NCI-H82 treated with DMSO at 0.1 percent for 48 hours (cell line): ENCODE measurements around the gene RNF182.
"Not testable (repeated sequence)": the region's sequence is repeated elsewhere in the genome, so short reads cannot be mapped to it uniquely, and the experiment has no call there.

Experiments used
- DNase-seq: peaks from one replicate; lab custom pipeline; 2025; ENCODE audit not compliant: unreplicated experiment; lab: John Stamatoyannopoulos, UW

The RNF182 gene

GRCh38 chr6:13916230-13916944, 8.4 kb upstream of the RNF182 start:
- peak; percentile 80 for DNase-seq

- DNase-seq = no peak
Observed at GRCh38 chr6:13917141-13917540, 7.6 kb upstream of the RNF182 start.

GRCh38 chr6:13918686-13919250, 6.0 kb upstream of the RNF182 start:
- no peak for DNase-seq

- no peak for DNase-seq
Observed at GRCh38 chr6:13919861-13920260, 4.9 kb upstream of the RNF182 start.

- no peak for DNase-seq
Observed at GRCh38 chr6:13920552-13920951, 4.2 kb upstream of the RNF182 start.

- no peak for DNase-seq
Observed at GRCh38 chr6:13922750-13923149, 2.0 kb upstream of the RNF182 start.

GRCh38 chr6:13923527-13924145, 1.1 kb upstream of the RNF182 start:
- no peak for DNase-seq

GRCh38 chr6:13924146-13924948, 405 bp upstream of the RNF182 start:
- peak; percentile 49 for DNase-seq

- DNase-seq = no peak
Observed at GRCh38 chr6:13926378-13926777, 1.6 kb downstream of the RNF182 start.

GRCh38 chr6:13927203-13927602, 2.5 kb downstream of the RNF182 start:
- no peak for DNase-seq

- no peak for DNase-seq
Observed at GRCh38 chr6:13929196-13929595, 4.4 kb downstream of the RNF182 start.

- peak; percentile 87 for DNase-seq
Observed at GRCh38 chr6:13931797-13932402, 7.1 kb downstream of the RNF182 start.

- no peak for DNase-seq
Observed at GRCh38 chr6:13932785-13933184, 8.0 kb downstream of the RNF182 start.

- DNase-seq = no peak
Observed at GRCh38 chr6:13934721-13935120, 10.0 kb downstream of the RNF182 start.

GRCh38 chr6:13935190-13935880, 10.6 kb downstream of the RNF182 start:
- DNase-seq = no peak

GRCh38 chr6:13935881-13936261, 11.1 kb downstream of the RNF182 start:
- not testable (repeated sequence) for DNase-seq

- no peak for DNase-seq
Observed at GRCh38 chr6:13941902-13942301, 17.1 kb downstream of the RNF182 start.

- no peak for DNase-seq
Observed at GRCh38 chr6:13943943-13944342, 19.2 kb downstream of the RNF182 start.

GRCh38 chr6:13946506-13946905, 21.8 kb downstream of the RNF182 start:
- DNase-seq = no peak

GRCh38 chr6:13947611-13948178, 22.9 kb downstream of the RNF182 start:
- no peak for DNase-seq
